Naive thymus-derived CD4-positive, alpha-beta T cell (primary cell): Measurements from ENCODE around the gene NEK11. TPM values are rescaled to one million over a fixed set of nuclear protein-coding genes. Genes with fewer than 3 reads are reported as not detected.

Experiments
- ATAC-seq: fragments of 150-1000 bp; cut with Tn5 transposase; 2 replicates; pipeline ENCODE4 v1.10.0; 2021; ENCODE audit warnings: mild to moderate bottlenecking, moderate library complexity
- CTCF ChIA-PET: fragments of 350-600 bp; sonication (Branson Sonifier 250); formaldehyde crosslinking; loops from one replicate; lab custom pipeline; 2021; ENCODE audit warnings: antibody characterized with exemption; lab: Charles Lee
- POLR2A ChIA-PET: fragments of 350-600 bp; sonication (Branson Sonifier 250); formaldehyde crosslinking; loops from one replicate; lab custom pipeline; 2021; ENCODE audit warnings: antibody characterized with exemption, inconsistent platforms; lab: Charles Lee
- DNase-seq, 9 donors: peaks; one replicate each; pipeline versions ENCODE4 v3.0.0 to v3.0.0-alpha.2; 2020 to 2022; ENCODE audit warnings: mixed read lengths in 1 of 9
- H3K27ac ChIP-seq: one replicate; pipeline ENCODE4 v1.7.0; 2013; ENCODE audit warnings: mild to moderate bottlenecking, low read depth, low read length, moderate library complexity
- H3K27me3 ChIP-seq, 2 donors: one replicate each; pipeline ENCODE4 v1.7.0; 2013; ENCODE audit warnings: low read length in 2 of 2, mild to moderate bottlenecking in 2 of 2, moderate library complexity in 2 of 2; ENCODE audit not compliant: control insufficient read depth in 2 of 2, insufficient read depth in 2 of 2
- H3K36me3 ChIP-seq, 3 experiments: 1 replicate in 2 of 3; 2 replicates in 1 of 3; pipeline ENCODE4 v1.7.0; 2013; ENCODE audit warnings: low read length in 3 of 3, mild to moderate bottlenecking in 3 of 3, moderate library complexity in 1 of 3; ENCODE audit not compliant: insufficient read depth in 3 of 3, control insufficient read depth in 2 of 3
- H3K4me1 ChIP-seq, 2 donors: one replicate each; pipeline ENCODE4 v1.7.0; 2013; ENCODE audit warnings: low read length in 2 of 2, mild to moderate bottlenecking in 2 of 2, moderate library complexity in 1 of 2; ENCODE audit not compliant: control insufficient read depth in 2 of 2, insufficient read depth in 2 of 2
- H3K4me3 ChIP-seq: 2 replicates; pipeline ENCODE4 v1.7.0; 2013; ENCODE audit warnings: mild to moderate bottlenecking, low read length
- H3K9me3 ChIP-seq, 3 experiments: 1 replicate in 2 of 3; 2 replicates in 1 of 3; pipeline ENCODE4 v1.7.0; 2013; ENCODE audit warnings: low read length in 3 of 3; ENCODE audit not compliant: control insufficient read depth in 2 of 3
- H3K27ac Mint-ChIP-seq, 9 donors: one replicate each; pipeline ENCODE4 v1.8.0; 2020 to 2022; ENCODE audit warnings: mixed read lengths in 9 of 9, mild to moderate bottlenecking in 8 of 9, moderate library complexity in 5 of 9, inconsistent platforms in 2 of 9
- H3K27me3 Mint-ChIP-seq, 5 donors: one replicate each; pipeline ENCODE4 v1.8.0; 2021 to 2022; ENCODE audit warnings: mixed read lengths in 5 of 5, mild to moderate bottlenecking in 1 of 5
- H3K36me3 Mint-ChIP-seq, 5 donors: one replicate each; pipeline ENCODE4 v1.8.0; 2020 to 2022; ENCODE audit warnings: mixed read lengths in 5 of 5, mild to moderate bottlenecking in 3 of 5, inconsistent platforms in 1 of 5
- H3K4me1 Mint-ChIP-seq, 7 donors: one replicate each; pipeline ENCODE4 v1.8.0; 2020 to 2022; ENCODE audit warnings: mixed read lengths in 7 of 7, mild to moderate bottlenecking in 3 of 7, inconsistent platforms in 1 of 7
- H3K4me3 Mint-ChIP-seq, 10 donors: one replicate each; pipeline ENCODE4 v1.8.0; 2020 to 2022; ENCODE audit warnings: mild to moderate bottlenecking in 10 of 10, mixed read lengths in 10 of 10, moderate library complexity in 6 of 10, inconsistent platforms in 2 of 10
- H3K9me3 Mint-ChIP-seq, 11 donors: one replicate each; pipeline ENCODE4 v1.8.0; 2020 to 2022; ENCODE audit warnings: mixed read lengths in 11 of 11, mild to moderate bottlenecking in 4 of 11, inconsistent platforms in 1 of 11, moderate library complexity in 1 of 11
- intact Hi-C, 2 donors: fragments of 100-400 bp; cut with micrococcal nuclease; formaldehyde crosslinking; loops; one replicate each; pipeline ENCODE4 v1.15.1; 2023
- polyA plus RNA-seq, 2 donors: library from polyadenylated mRNA; unstranded; fragments of 300-500 nt; fragmentation: Illumina TruSeq; gene quantifications; one replicate each; pipeline ENCODE4 v1.2.3, GENCODE V29; 2021
- total RNA-seq, 6 experiments: library from RNA in 5 of 6; stranded (reverse) in 5 of 6; gene quantifications; 1 replicate in 5 of 6; 2 replicates in 1 of 6; pipeline ENCODE4 v1.2.3 and lab custom pipeline; 2021 to 2026

NEK11 gene
- total and polyA plus RNA-seq, 7 experiments from 2014 or later = 1.5 to 9.0 (median 4.4) TPM

- Histone ChIP-seq H3K9me3 (no peaks in the 10 kb centered on the region), H3K27ac (no peak overlapping the region), H3K4me1 (no peaks in the 10 kb centered on the region), H3K27me3 (no peaks in the 10 kb centered on the region), H3K36me3 (no peaks in the 10 kb centered on the region), H3K4me3 (no peak overlapping the region)
- H3K4me3 Mint-ChIP-seq = no peak overlapping the region
- ChIA-PET POLR2A (interaction anchor here (0.5 kb wide), 1 partner anchor 1137 kb away, joined by 3 read pairs; no protein-coding TSS in a partner anchor), CTCF (no interaction called here)
- no peaks in the 10 kb centered on the region for H3K27me3 Mint-ChIP-seq
- H3K36me3 Mint-ChIP-seq = no peaks in the 10 kb centered on the region
- H3K9me3 Mint-ChIP-seq = peaks cover 0 to 2% (median 0%) of the 10 kb centered on the region in 11 donors
- no peak for ATAC-seq
- intact Hi-C loops = no loop called here
- no peak for DNase-seq
- peaks cover 0 to 1% (median 0%) of the 10 kb centered on the region in 7 donors for H3K4me1 Mint-ChIP-seq
- H3K27ac Mint-ChIP-seq = no peak overlapping the region
Measured at GRCh38 chr3:131228522-131228921, 201.8 kb downstream of the NEK11 start.

DNA sequence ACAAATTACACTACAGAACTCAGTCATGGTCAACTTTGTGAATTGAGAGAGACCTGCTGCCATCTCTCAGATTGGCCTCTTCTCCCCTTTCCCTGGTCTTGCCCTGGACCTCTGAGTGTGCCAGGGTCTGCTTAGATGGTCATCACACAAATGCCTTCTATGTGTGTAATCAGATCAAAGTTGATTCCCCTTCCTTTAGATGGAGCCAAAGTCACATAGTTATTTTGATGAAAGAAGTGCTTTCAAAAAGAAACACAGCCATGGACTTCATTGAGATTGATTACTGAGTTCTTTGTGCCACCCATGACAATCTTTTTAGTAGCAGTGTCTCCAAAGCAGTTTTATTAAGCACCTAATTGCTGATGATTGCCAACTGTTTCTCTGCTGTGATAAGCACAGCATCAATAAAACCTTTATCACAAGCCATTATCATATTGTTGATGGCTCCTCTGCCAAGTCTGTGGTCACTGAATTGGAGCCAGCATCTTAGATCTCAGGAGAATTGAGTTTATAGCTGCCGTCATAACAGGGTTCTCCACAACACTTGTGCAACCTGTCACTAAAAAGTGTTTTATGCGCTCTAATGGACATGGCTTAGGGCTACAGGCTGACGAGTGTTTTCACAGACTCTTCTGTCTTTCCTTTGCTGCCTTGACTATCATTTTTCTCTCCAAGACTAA, 205.2 kb downstream of the NEK11 start:
- H3K27me3 Mint-ChIP-seq = no peaks in the 10 kb centered on the region
- no peak for ATAC-seq
- H3K36me3 Mint-ChIP-seq = no peaks in the 10 kb centered on the region
- no peak for DNase-seq
- no peak overlapping the region for H3K4me3 Mint-ChIP-seq
- intact Hi-C loops = no loop called here
- H3K36me3 ChIP-seq = no peaks in the 10 kb centered on the region
- POLR2A ChIA-PET = no interaction called here
- H3K9me3 ChIP-seq = no peaks in the 10 kb centered on the region
- CTCF ChIA-PET = no interaction called here
- peaks cover 0 to 1% (median 0%) of the 10 kb centered on the region in 11 donors for H3K9me3 Mint-ChIP-seq
- no peaks in the 10 kb centered on the region for H3K27me3 ChIP-seq
- no peak overlapping the region for H3K4me3 ChIP-seq
- H3K27ac Mint-ChIP-seq = no peak overlapping the region
- H3K27ac ChIP-seq = no peak overlapping the region
- H3K4me1 Mint-ChIP-seq = no peaks in the 10 kb centered on the region
- H3K4me1 ChIP-seq = no peaks in the 10 kb centered on the region

DNA sequence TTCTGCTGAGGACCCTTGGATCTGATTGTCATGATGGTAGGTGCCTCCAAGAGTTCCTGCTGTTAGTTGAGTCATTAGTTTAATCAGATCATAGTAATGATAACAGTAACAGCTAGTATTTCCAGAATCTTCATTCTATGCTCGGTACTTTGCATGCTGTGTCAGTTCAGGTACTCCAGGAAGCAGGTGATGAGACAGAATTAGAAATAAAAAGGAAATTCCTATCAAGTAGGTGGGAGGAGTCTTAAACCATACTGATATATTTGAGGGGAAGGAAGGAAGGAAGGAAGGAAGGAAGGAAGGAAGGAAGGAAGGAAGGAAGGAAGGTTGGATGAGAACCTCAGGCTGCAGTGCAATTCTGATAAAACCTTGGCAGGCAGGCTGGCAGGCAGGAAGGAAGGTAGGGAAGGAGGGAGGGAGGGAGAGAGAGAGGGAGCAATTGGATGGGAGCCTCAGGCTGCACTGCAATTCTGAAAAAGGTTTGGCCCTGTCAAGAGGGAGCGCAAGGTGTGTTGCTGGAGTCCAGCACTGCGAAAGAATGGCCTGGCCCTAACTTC, 206.1 kb downstream of the NEK11 start:
- POLR2A ChIA-PET = no interaction called here
- H3K27ac Mint-ChIP-seq = no peak overlapping the region

GRCh38 chr3:131233900-131234668, 207.4 kb downstream of the NEK11 start:
- no peaks in the 10 kb centered on the region for H3K36me3 ChIP-seq
- intact Hi-C loops = no loop called here
- no peaks in the 10 kb centered on the region for H3K27me3 ChIP-seq
- ATAC-seq (no peak), DNase-seq (no peak)
- H3K36me3 Mint-ChIP-seq = no peaks in the 10 kb centered on the region
- H3K4me3 Mint-ChIP-seq = no peak overlapping the region
- no peaks in the 10 kb centered on the region for H3K4me1 ChIP-seq
- H3K4me1 Mint-ChIP-seq = no peaks in the 10 kb centered on the region
- no peak overlapping the region for H3K4me3 ChIP-seq
- ChIA-PET CTCF (no interaction called here), POLR2A (no interaction called here)
- H3K27me3 Mint-ChIP-seq = no peaks in the 10 kb centered on the region
- no peak overlapping the region for H3K27ac ChIP-seq
- H3K9me3 Mint-ChIP-seq = peaks cover 0 to 1% (median 0%) of the 10 kb centered on the region in 11 donors
- no peak overlapping the region for H3K27ac Mint-ChIP-seq
- no peaks in the 10 kb centered on the region for H3K9me3 ChIP-seq

More for the DNA sequence above, 206.1 kb downstream of the NEK11 start:
- Histone ChIP-seq H3K36me3 (no peaks in the 10 kb centered on the region), H3K27me3 (no peaks in the 10 kb centered on the region), H3K9me3 (no peaks in the 10 kb centered on the region), H3K4me3 (no peak overlapping the region), H3K4me1 (no peaks in the 10 kb centered on the region), H3K27ac (no peak overlapping the region)
- Mint-ChIP-seq H3K36me3 (no peaks in the 10 kb centered on the region), H3K27me3 (no peaks in the 10 kb centered on the region), H3K9me3 (peaks cover 0 to 1% (median 0%) of the 10 kb centered on the region in 11 donors), H3K4me1 (no peaks in the 10 kb centered on the region), H3K4me3 (no peak overlapping the region)
- DNase-seq = no peak
- no peak for ATAC-seq
- CTCF ChIA-PET = no interaction called here
- intact Hi-C loops = no loop called here

- ATAC-seq = no peak
Measured at GRCh38 chr3:131236421-131236820, 209.7 kb downstream of the NEK11 start.

DNA sequence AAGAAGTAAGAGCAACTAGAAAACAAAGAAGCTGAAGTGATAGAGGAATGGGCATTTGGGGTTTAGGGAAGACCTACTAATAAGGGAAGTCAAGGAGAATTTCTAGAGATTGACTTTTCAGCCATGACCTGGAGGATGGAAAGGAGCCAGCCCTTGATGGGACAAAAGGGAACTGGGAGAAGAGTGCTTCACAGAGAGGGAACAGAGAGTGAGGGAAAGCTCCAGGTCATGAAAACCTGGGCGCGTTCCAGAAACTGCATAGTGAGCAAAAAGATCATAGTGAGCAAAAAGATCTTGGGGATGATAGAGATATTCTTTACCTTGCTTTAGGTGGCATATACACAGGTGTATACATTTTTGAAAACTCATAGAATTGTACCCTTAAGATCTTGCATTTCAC, 211.8 kb downstream of the NEK11 start:
- H3K4me1 Mint-ChIP-seq = no peaks in the 10 kb centered on the region
- no peak for ATAC-seq
- no peak overlapping the region for H3K27ac ChIP-seq

More at GRCh38 chr3:131236421-131236820, 209.7 kb downstream of the NEK11 start:
- no peaks in the 10 kb centered on the region for H3K4me1 Mint-ChIP-seq
- Histone ChIP-seq H3K4me3 (no peak overlapping the region), H3K9me3 (no peaks in the 10 kb centered on the region), H3K27me3 (no peaks in the 10 kb centered on the region), H3K36me3 (no peaks in the 10 kb centered on the region), H3K27ac (no peak overlapping the region), H3K4me1 (no peaks in the 10 kb centered on the region)
- H3K4me3 Mint-ChIP-seq = no peak overlapping the region
- ChIA-PET POLR2A (no interaction called here), CTCF (no interaction called here)
- H3K36me3 Mint-ChIP-seq = no peaks in the 10 kb centered on the region
- no peak overlapping the region for H3K27ac Mint-ChIP-seq
- intact Hi-C loops = no loop called here
- H3K9me3 Mint-ChIP-seq = peaks cover 0 to 1% (median 0%) of the 10 kb centered on the region in 11 donors
- H3K27me3 Mint-ChIP-seq = no peaks in the 10 kb centered on the region
- no peak for DNase-seq

More for the DNA sequence above, 211.8 kb downstream of the NEK11 start:
- H3K4me3 Mint-ChIP-seq = no peak overlapping the region
- Histone ChIP-seq H3K27me3 (no peaks in the 10 kb centered on the region), H3K9me3 (no peaks in the 10 kb centered on the region), H3K4me3 (no peak overlapping the region), H3K4me1 (no peaks in the 10 kb centered on the region), H3K36me3 (no peaks in the 10 kb centered on the region)
- no peaks in the 10 kb centered on the region for H3K9me3 Mint-ChIP-seq
- CTCF ChIA-PET = no interaction called here
- intact Hi-C loops = no loop called here
- H3K36me3 Mint-ChIP-seq = no peaks in the 10 kb centered on the region
- H3K27me3 Mint-ChIP-seq = no peaks in the 10 kb centered on the region
- no peak for DNase-seq
- H3K27ac Mint-ChIP-seq = no peak overlapping the region
- POLR2A ChIA-PET = no interaction called here
